K562 (cell line): ENCODE results near the gene KNDC1. TPM values are rescaled to one million over a fixed set of nuclear protein-coding genes. Genes with fewer than 3 reads are reported as not detected.

Source experiments
- ATF3 ChIP-seq, 2 experiments: fragments of 450-650 bp in 1 of 2; sonication (generic) in 1 of 2; formaldehyde crosslinking in 1 of 2; IDR thresholded peaks in 1 of 2; conservative IDR thresholded peaks in 1 of 2; 2 replicates each; pipeline versions ENCODE4 v1.6.1 to v1.8.1; 2016 to 2023; ENCODE audit warnings: mild to moderate bottlenecking in 2 of 2, moderate library complexity in 2 of 2, inconsistent platforms in 1 of 2, missing genetic modification reagents in 1 of 2
- E2F5 ChIP-seq: sonication (generic); formaldehyde crosslinking; IDR thresholded peaks from 2 replicates; pipeline ENCODE4 v1.8.0; 2022; ENCODE audit warnings: mild to moderate bottlenecking, missing genetic modification reagents
- GTF2F1 ChIP-seq: IDR thresholded peaks from 2 replicates; pipeline ENCODE4 v1.6.1; 2011; ENCODE audit warnings: low read depth, low read length, improper control_type of control experiment
- JUN ChIP-seq, 2 experiments: sonication (generic) in 1 of 2; formaldehyde crosslinking in 1 of 2; IDR thresholded peaks; 2 replicates each; pipeline versions ENCODE4 v1.6.1 to v1.8.0; 2012 to 2022; ENCODE audit warnings: borderline replicate concordance in 2 of 2, mild to moderate bottlenecking in 2 of 2, improper control_type of control experiment in 1 of 2, low read depth in 1 of 2, low read length in 1 of 2, missing genetic modification reagents in 1 of 2
- JUNB ChIP-seq: fragments of 450-650 bp; formaldehyde crosslinking; conservative IDR thresholded peaks from 2 replicates; pipeline ENCODE4 v1.4.0; 2020; ENCODE audit warnings: mild to moderate bottlenecking
- NCOA2 ChIP-seq, 2 experiments: fragments of 450-650 bp; IDR thresholded peaks; 2 replicates each; pipeline ENCODE4 v1.6.1; 2018; ENCODE audit warnings: mild to moderate bottlenecking in 2 of 2, moderate library complexity in 1 of 2; ENCODE audit not compliant: partially characterized antibody in 2 of 2
- PATZ1 ChIP-seq: fragments of 250-450 bp; sonication (Bioruptor Pico); IDR thresholded peaks from 2 replicates; pipeline ENCODE4 v1.5.0; 2020; ENCODE audit warnings: mild to moderate bottlenecking, borderline replicate concordance
- PHB ChIP-seq: fragments of 250-450 bp; sonication (Bioruptor Pico); IDR thresholded peaks from 2 replicates; pipeline ENCODE4 v1.5.0; 2021
- RNF219 ChIP-seq: fragments of 250-450 bp; sonication (Bioruptor Pico); IDR thresholded peaks from 2 replicates; pipeline ENCODE4 v1.5.0; 2022; ENCODE audit warnings: mild to moderate bottlenecking
- SMARCB1 ChIP-seq: IDR thresholded peaks from 2 replicates; pipeline ENCODE4 v1.6.1; 2011; ENCODE audit warnings: improper control_type of control experiment, low read depth; ENCODE audit not compliant: insufficient read length
- SUPT5H ChIP-seq: fragments of 450-650 bp; IDR thresholded peaks from 2 replicates; pipeline ENCODE4 v1.6.1; 2016
- TAF7 ChIP-seq: fragments of 450-650 bp; IDR thresholded peaks from 2 replicates; pipeline ENCODE4 v1.6.1; 2016; ENCODE audit warnings: missing genetic modification characterization, missing compliant biosample characterization
- ZNF124 ChIP-seq: sonication (generic); formaldehyde crosslinking; IDR thresholded peaks from 2 replicates; pipeline ENCODE4 v1.8.1; 2022; ENCODE audit warnings: missing genetic modification reagents
- ZNF395 ChIP-seq: fragments of 200-800 bp; sonication (Bioruptor generic); IDR thresholded peaks from 2 replicates; pipeline ENCODE4 v1.6.1; 2017; ENCODE audit warnings: missing genetic modification characterization, missing compliant biosample characterization
- ZNF507 ChIP-seq: conservative IDR thresholded peaks from 2 replicates; pipeline ENCODE4 v1.6.1; 2017; ENCODE audit warnings: missing genetic modification characterization, missing compliant biosample characterization
- ZNF639 ChIP-seq, 2 experiments: fragments of 200-800 bp in 1 of 2; sonication (Bioruptor generic) in 1 of 2; sonication (generic) in 1 of 2; formaldehyde crosslinking in 1 of 2; IDR thresholded peaks in 1 of 2; conservative IDR thresholded peaks in 1 of 2; 2 replicates each; pipeline versions ENCODE4 v1.5.0 to v1.6.1; 2016 to 2020; ENCODE audit warnings: missing compliant biosample characterization in 1 of 2, missing genetic modification characterization in 1 of 2, missing genetic modification reagents in 1 of 2
- ZNF717 ChIP-seq: fragments of 250-450 bp; sonication (Bioruptor Pico); IDR thresholded peaks from 2 replicates; pipeline ENCODE4 v1.5.0; 2021
- ZZZ3 ChIP-seq: fragments of 450-650 bp; IDR thresholded peaks from 2 replicates; pipeline ENCODE4 v1.6.1; 2016; ENCODE audit warnings: antibody characterized with exemption, mild to moderate bottlenecking, moderate library complexity
- polyA plus RNA-seq, 8 experiments: library from polyadenylated mRNA; depleted of rRNA in 4 of 8; stranded (reverse) in 5 of 8; unstranded in 3 of 8; fragments of >200 nt; fragmentation: Nextera tagmentation in 2 of 8; fragmentation: Illumina TruSeq in 1 of 8; extraction: Ambion mirVana in 2 of 8; extraction: Trizol in 1 of 8; gene quantifications; 2 replicates each; pipeline versions ENCODE4 v1.2.1 to v1.2.3, GENCODE V29; 2011 to 2014; ENCODE audit warnings: inconsistent platforms in 1 of 8, missing spikeins in 1 of 8
- total RNA-seq, 7 experiments: library from RNA; depleted of rRNA in 6 of 7; stranded (reverse); fragments of >200 nt in 6 of 7; fragmentation: Illumina TruSeq in 2 of 7; extraction: Trizol in 2 of 7; gene quantifications; 2 replicates each; pipeline versions ENCODE4 v1.2.1 to v1.2.3, GENCODE V29; 2011 to 2021; ENCODE audit warnings: low replicate concordance in 1 of 7

Gene KNDC1
- total and polyA plus RNA-seq, 9 of the 15 experiments (the other 6 are each of a cell fraction or from before 2014, with no cell fraction given): 0.07 to 0.26 (median 0.11) TPM; not detected in 6

GRCh38 chr10:133257489-133258065 is 97.6 kb downstream of the KNDC1 start (continued):
- TF ChIP-seq RNF219: no peak
- no peak for TF ChIP-seq ZNF639 (CRISPR knock-in tag; conservative IDR thresholded peaks at IDR 0.05 in 1 of 2, IDR thresholded peaks at IDR 0.05 in 1 of 2)
- no peak for TF ChIP-seq SMARCB1
- no peak for TF ChIP-seq PHB (CRISPR knock-in tag)
- TF ChIP-seq PATZ1 (CRISPR knock-in tag): no peak
- no peak for TF ChIP-seq ZNF395
- TF ChIP-seq ZNF507 (tag): no peak
- TF ChIP-seq TAF7 (tag): no peak
- no peak for TF ChIP-seq ZNF717 (CRISPR knock-in tag)
- TF ChIP-seq JUN (IDR thresholded peaks at IDR 0.05; ENCODE audit: borderline replicate concordance, low read depth, low read length): no peak
- TF ChIP-seq JUN (CRISPR knock-in tag; IDR thresholded peaks at IDR 0.05; ENCODE audit: borderline replicate concordance): no peak
- no peak for TF ChIP-seq GTF2F1
- no peak for TF ChIP-seq ATF3 (IDR thresholded peaks at IDR 0.05)
- TF ChIP-seq ATF3 (CRISPR knock-in tag; conservative IDR thresholded peaks at IDR 0.05): no peak
- TF ChIP-seq SUPT5H: 0 out of 2 replicates have a peak, but pooled peaks have one; percentile 33
- TF ChIP-seq JUNB: no peak
- no peak for TF ChIP-seq E2F5 (CRISPR knock-in tag)
- TF ChIP-seq ZNF124 (CRISPR knock-in tag): no peak
- TF ChIP-seq NCOA2 (IDR thresholded peaks at IDR 0.05; ENCODE audit: partially characterized antibody in 2 of 2): no peak
- TF ChIP-seq ZZZ3: no peak
